NCI-H2227 (cell line): ENCODE measurements around the gene SUCO.
A peak's percentile ranks its signal among the peaks of the same experiment; 100 is the strongest.
"Not testable (repeated sequence)": the region's sequence is repeated elsewhere in the genome, so short reads cannot be mapped to it uniquely, and the experiment has no call there.

Experiments used
- DNase-seq: peaks from one replicate; lab custom pipeline; 2025; ENCODE audit not compliant: unreplicated experiment; lab: John Stamatoyannopoulos, UW

Gene SUCO

DNA sequence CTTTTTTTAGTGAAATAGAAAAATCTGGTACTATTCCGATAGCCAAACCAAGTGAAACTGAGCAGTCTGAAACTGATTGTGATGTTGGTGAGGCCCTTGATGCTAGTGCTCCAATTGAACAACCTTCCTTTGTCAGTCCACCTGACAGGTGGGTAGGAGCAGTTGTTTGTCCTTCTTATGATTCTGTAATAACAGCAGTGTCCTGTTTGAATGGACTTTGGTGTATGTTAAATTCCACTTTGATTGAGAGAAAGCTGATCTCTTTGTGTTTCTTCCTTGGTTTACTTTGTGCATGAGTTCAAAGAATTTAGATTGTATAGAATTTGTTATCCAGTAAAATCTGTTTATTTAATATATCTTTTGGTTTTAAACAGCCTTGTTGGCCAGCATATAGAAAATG, 24.3 kb downstream of the SUCO start:
- no peak for DNase-seq

DNA sequence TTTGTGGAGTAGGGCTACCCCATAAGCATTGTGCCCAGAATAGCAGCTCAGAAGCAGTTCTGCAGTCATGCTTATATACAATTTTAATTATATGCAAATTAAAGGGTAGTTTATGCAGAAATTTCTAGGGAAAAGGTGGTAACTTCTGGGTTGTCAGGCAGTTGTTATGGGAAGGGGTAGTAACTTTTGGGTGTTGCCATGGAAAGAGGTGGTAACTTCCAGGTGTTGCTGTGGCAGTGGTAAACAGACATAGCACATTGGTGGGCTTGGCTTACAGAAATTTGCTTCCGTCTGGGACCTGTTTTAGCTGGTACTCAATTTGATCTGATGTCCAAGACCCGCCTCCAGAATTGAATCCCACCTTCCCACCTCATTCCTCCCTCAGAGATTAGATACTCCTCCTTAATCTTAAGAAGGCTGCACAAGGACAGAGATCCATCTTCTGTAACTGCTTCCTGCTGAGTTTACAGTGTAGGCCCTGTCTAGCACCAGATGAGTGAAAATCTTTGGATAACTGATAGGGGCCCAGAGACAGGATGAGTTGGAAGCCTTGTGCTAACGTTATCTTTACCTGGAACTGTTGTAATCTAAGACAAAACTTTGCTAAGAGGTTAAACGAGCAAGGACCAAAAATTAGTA, 26.7 kb downstream of the SUCO start:
- no peak for DNase-seq

DNA sequence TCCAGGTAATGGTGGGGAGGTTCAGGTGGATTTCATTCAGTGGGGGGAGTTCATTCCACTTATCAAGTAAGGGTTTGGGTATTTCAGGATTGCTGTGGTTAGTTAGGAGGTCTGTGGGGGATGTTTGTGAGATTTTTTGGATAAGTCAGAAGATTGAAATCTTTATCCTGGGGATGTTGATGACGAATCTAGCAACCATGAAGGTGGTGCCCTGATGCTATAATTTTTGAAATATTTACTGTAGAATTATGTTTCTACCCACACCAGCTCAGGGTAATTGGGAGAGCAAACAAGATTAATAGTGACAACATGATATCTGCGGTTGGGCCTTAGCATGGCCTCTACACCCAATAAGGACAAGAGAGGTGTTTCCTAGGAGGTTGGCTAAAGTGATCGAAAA, 28.3 kb downstream of the SUCO start:
- no peak for DNase-seq

DNA sequence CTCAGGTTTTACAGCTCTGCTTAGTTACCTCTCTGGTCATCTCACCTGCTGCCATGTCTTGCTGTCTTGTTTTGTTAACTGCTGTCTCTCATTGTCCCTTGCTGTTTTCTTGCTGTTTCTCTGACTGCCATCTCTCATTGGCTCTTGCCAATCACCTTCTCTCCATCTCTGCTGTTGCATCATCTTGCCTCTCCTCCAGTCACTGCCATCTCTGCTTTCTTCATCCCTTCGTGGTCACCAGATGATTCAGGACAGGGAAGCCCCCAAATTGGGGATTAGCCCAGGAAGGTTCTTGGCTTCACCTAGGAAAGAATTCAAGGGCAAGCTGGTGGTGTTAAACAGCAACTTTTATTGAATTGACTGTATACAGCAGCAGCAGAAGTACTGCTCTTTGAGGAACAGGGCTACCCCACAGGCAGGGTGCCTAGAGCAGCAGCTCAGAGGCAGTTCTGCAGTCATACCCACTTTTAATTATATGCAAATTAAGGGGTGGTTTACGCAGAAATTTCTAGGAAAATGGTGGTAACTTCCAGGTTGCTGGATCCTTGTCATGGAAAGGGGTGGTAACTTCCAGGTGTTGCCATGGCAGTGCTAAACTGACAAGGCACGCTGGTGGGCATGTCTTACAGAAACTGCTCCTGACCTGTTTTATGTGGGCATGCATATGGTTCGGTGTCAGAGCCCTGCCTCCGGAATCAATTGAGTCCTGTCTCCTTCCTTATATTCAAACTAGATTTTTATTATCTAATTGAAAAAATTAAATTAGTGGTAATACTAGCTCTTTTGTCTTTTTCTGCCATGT, 33.4 kb downstream of the SUCO start:
- no peak for DNase-seq

DNA sequence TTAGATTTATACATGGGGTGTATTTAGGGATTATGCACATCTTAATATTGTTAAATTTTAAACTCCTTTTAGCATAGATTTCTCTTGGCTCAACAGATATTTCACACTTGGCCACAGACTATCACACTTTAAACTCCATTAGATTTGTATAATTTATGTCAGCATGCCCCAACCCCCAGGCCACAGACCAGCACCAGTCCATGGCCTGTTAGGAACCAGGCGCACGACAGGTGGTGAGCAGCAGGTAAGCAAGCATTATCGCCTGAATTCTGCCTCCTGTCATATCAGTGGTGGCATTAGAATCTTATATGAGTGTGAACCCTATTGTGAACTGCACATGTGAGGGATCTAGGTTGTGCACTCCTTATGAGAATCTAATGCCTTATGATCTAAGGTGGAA, 34.8 kb downstream of the SUCO start:
- DNase-seq = no peak

DNA sequence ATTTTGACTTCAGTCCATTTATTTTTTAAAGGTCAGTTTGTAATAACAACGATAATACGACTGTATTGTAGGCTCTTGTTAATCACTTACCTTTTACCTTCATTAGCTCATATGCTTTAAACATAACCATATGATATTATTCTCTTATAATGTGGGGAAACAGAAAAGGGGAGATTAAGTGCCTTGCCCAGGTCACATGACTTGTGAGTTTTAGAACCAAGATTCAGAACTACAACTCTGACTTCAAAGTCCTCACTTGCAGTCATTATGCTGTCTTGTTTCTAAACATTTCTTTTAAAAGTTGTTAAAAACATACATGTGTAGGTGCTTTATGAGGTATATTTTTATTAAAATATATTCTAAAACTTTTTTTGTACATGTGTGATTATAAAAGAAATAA, 41.1 kb downstream of the SUCO start:
- no peak for DNase-seq

DNA sequence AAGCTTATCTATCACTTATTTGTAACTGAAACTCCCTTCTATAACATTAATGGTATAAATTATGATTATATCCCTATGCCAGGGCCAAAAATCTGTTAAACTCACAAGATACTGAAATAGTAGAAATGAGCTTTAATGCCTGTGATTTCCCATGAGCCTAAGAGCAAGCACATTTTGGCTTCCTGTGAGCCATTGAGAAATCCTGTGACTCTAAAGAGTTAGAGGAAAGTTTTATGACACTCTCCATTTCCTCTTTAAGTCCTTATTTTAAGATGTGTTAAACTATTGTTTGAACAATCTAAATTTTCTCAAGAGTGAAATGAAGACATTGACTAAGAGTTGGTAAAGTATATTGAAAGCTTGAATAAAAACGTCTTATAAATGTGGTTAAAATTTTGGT, 45.6 kb downstream of the SUCO start:
- no peak for DNase-seq

DNA sequence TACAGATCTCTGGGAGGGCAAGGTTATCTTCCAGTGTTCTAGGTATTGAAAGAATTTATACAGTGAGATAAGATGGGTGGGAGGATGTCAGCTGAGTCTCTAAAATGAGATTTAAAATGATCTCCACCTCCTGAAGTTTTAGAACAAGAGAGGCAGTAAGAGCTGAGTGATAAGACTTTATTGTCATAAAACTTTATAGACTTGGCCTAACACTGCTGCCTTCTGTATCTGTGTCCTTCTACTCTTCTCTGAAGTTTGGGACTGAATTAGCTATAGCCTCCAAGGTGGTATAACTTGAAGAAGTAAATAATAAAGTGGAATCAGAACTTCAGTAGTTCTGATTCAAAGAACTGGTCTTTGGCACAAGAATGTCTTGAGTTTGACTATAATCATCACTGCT, 48.3 kb downstream of the SUCO start:
- no peak for DNase-seq

DNA sequence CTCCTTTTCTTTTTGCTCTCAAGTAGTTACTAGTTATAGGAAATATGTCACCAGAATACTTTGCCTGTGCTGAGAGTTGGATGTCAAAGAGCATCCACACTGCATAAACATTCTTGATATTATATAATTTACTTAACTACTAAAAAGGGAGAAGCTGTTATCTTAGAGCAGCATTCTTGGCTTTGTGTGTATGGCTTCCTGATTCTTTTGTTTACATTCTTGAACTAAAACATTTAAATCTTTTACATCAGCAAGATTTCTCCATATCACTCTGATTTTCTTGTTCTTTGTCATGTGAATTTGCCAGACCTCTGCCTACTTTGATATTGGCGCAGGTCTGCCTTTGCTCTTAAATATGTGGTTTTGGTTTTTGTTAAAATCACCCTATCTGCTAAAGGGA, 48.8 kb downstream of the SUCO start:
- DNase-seq = no peak

DNA sequence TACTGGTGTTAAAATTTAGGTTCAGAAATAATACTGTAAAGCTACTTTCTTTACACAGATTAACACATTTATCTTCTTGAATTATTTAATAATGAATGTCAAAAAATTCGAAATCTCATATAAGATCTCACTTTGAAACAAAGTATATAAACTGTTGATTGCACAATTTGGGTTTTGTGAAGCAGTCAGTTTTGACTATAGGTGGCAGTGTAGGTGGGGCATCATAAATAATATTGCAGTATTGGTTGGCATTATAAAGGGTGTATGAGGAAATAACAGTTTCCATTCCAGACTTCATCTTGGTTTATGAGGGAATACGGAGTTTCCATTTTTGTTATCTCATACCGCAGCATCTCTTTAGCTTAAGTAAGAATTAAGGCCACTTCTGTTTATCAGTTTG, 49.9 kb downstream of the SUCO start:
- DNase-seq = no peak

DNA sequence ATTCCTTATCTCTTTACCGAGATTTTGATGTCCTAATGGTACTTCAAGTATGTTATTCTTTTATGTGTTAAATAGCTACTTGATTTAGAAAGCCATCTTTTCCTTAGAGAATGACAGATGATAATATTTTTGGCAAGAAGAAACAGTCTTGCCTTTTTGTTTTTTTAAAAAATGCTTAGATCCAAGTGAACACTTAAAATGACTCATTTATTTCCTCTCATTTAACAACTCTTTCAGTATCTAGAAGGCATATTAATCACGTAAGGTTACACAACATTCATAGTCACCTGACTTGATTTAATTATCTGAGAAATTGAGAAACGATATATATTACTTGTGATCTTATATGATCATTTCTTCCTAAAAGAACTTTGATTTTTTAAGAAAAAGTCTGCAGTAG, 52.4 kb downstream of the SUCO start:
- DNase-seq = no peak

DNA sequence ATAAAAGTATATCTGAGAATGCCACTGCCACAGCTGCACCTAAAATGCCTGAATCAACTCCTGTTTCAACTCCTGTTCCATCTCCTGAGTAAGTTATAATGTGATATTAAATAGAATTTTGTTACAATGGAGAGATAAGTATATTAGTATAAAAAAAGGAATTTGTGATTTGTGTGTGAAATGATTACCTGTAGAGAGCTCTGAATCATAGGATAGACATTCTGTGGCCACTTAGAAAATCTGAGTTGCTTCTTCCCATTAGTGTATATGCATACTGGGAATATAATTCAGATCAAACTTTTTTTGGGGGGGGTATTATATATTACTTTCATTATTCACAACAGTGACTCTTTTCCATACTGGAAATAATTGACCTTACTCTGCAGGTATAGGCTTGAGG, 52.9 kb downstream of the SUCO start:
- no peak for DNase-seq

DNA sequence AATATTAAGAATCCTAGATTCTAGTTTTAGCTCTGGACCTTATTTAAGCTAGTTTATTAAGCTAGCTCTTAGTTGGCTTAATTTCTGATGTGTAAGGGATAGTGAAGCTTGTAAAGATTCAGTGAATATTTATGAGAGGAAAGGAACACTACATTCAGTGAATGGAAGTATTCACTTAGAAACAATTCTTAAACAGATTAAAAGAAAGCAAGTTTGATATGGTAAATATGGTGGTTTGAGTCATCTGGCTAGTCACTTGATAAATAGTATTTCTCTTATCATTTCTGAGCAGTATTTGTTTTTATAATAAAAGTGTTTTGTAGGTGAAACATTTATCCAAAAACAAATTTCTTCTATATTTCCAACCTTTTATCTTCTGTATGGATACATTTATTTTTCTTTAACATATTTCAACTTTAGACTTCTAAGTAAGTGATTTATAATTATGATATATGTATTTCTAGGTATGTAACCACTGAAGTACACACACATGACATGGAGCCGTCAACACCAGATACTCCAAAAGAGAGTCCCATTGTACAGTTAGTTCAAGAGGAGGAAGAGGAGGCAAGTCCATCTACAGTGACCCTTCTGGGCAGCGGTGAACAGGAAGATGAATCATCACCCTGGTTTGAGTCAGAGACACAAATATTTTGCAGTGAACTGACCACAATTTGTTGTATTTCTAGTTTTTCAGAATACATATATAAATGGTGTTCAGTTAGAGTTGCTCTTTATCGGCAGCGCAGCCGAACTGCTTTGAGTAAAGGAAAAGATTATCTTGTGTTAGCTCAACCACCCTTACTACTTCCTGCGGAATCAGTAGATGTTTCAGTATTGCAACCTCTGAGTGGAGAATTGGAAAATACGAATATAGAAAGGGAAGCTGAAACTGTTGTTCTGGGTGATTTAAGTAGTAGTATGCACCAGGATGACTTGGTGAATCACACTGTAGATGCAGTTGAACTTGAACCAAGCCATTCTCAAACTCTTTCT, 55.6 kb downstream of the SUCO start:
- DNase-seq = no peak

DNA sequence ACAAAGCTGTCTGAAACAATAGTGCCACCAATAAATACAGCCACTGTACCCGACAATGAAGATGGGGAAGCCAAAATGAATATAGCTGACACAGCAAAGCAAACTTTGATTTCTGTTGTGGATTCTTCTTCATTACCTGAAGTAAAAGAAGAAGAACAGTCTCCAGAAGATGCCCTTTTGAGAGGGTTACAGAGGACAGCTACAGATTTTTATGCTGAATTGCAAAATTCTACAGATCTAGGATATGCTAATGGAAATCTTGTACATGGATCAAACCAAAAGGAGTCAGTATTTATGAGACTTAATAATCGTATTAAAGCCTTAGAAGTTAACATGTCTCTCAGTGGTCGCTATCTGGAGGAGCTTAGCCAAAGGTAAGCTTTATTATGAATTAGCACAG, 56.6 kb downstream of the SUCO start:
- DNase-seq = no peak

DNA sequence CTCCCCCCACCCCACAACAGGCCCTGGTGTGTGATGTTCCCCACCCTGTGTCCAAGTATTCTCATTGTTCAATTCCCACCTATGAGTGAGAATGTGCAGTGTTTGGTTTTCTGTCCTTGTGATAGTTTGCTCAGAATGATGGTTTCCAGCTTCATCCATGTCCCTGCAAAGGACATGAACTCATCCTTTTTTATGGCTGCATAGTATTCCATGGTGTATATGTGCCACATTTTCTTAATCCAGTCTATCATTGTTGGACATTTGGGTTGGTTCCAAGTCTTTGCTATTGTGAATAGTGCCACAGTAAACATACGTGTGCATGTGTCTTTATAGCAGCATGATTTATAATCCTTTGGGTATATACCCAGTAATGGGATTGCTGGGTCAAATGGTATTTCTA, 58.5 kb downstream of the SUCO start:
- not testable (repeated sequence) for DNase-seq

DNA sequence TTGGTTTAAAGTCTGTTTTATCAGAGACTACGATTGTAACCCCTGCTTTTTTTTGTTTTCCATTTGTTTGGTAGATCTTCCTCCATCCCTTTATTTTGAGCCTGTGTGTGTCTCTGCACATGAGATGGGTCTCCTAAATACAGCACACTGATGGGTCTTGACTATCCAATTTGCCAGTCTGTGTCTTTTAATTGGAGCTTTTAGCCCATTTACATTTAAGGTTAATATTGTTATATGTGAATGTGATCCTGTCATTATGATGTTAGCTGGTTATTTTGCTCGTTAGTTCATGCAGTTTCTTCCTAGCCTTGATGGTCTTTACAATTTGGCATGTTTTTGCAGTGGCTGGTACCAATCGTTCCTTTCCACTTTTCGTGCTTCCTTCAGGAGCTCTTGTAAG, 62.1 kb downstream of the SUCO start:
- DNase-seq = not testable (repeated sequence)

DNA sequence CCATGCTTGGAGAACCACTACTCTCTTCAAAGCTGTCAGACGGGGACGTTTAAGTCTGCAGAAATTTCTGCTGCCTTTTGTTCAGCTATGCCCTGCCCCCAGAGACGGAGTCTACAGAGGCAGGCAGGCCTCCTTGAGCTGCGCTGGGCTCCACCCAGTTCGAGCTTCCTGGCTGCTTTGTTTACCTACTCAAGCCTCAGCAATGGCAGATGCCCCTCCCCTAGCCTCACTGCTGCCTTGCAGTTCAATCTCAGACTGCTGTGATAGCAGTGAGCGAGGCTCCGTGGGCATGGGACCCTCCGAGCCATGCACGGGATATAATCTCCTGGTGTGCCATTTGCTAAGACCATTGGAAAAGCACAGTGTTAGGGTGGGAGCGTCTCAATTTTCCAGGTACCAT, 63.8 kb downstream of the SUCO start:
- not testable (repeated sequence) for DNase-seq

DNA sequence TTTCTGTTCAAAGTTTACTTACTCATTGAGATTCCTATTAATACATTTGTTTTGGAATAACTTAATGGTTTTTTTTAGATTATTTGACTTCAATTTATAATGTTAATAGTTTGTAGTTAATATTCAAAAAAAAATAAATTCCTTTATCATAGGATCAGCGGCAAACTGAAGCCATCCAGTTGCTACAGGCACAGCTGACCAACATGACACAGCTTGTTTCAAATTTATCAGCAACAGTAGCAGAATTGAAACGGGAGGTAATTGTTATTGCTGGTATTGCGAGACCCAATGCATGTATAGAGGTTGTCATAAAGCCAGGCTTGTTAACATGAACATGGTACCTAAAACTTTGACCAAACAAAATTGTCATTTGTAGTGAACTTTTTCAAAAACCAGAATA, 67.0 kb downstream of the SUCO start:
- DNase-seq = no peak

DNA sequence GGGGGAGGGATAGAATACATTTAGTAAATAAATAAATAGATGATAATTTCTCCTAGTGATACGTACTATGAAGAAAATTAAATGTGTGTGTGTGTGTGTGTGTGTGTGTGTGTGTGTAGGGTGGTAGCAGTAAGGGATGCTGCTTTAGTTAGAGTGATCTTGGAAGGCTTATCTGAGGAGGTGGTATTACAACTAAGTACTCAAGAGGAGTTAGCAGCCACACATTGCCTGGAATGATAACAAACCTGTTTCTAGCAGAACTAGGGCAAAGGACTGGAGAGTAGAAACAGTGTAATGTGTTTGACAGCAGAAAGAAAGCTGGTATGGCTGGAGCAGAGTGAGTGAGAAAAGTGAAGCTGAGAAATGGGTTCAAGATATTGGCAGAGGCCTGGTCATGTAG, 67.7 kb downstream of the SUCO start:
- no peak for DNase-seq

DNA sequence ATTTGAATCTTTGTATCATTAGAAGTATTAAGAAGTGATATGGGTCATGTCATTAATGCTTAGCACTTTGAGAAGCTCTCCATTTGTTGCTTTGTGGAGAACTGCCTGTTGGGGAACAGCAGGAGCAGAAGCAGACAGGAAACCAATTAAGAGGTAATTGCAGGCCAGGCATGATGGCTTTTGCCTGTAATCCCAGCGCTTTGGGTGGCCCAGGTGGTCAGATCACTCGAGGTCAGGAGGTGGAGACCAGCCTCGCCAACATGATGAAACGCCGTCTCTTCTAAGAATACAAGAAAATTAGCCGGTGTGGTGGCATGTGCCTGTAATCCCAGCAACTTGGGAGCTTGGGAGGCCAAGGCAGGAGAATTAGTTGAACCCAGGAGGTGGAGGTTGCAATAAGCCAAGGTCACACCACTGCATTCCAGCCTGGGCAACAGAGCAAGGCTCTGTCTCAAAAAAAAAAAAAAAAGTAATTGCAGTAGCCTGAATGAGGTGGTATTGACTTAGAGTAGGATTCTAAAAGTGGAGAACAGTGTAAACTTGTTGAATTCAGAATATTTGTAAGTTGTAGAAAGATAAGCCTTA, 68.2 kb downstream of the SUCO start:
- peak; percentile 28 for DNase-seq

DNA sequence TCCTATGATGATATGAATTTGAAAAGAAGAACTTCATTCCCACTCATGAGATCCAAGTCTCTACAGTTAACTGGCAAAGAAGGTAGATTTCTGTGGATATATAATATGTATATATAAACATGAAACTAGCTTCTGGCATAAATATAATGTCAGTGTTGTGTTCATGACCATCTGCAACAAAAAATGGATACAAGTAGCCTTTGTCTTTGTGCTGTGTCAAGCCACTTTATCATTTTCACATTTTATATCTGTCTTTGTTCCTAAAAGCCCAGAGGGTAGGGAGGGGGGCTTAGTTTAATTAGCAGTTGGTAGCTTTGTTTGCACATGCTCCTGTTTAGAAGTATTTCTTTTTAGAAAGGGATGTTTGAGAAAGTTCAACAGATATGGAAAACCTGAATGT, 69.8 kb downstream of the SUCO start:
- DNase-seq = no peak
